ENCODE measurements around the gene C1QTNF6.

Gene C1QTNF6

DNA sequence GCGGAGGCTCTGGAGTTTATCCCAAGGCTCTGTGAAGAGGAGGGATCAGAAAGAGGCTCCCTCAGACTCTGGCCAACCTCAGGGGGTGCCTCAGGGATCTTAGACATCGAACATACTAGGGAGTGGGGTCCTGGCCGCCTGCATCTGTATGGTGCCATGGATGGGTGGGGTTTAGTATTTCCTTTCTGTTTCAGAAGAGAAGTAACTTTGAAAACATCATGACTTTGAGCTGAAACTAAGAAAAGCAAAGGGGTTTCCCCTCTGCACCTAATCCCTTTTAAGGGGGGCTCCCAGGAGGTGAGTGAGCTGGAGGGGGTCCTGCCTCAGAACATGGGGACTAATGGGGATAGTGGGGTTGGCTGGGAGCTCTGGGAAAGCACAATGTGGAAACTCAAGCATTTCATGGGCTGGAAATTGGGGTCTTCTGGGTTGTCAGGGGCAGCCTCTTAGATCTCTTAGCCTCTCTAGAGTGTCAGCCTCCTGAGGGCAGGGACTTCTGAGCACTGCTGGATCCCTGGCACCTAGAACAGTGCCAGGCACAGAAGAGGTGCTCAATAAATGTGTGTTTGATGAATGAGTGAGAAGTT, 36.0 kb upstream of the C1QTNF6 start:
- DNase-seq = no peak

DNA sequence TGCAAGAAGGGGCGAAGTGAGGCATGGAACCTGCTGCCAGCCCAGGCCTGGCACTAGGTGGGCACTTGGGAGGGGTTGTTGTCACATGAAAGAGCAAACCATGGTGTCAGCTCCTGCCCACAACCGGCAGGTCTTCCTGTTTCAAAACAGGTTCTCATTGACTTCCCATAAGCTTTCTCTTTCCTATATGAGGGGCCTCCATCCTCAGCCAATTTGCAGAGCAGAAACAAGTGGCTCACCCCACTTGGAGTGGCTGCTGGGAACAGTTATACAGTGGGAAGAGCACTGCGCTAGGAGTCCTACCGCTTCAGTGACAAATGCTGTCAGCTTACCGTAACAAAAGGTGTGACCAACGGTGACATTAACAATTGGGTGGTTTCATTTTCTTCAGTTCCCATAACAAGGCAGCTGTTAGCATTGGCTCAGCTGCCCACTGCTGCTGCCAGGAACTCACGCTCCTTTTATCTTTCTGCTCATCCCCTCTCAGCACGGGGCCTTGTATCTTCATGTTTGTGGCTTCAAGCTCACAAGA, 34.5 kb upstream of the C1QTNF6 start:
- DNase-seq = no peak

DNA sequence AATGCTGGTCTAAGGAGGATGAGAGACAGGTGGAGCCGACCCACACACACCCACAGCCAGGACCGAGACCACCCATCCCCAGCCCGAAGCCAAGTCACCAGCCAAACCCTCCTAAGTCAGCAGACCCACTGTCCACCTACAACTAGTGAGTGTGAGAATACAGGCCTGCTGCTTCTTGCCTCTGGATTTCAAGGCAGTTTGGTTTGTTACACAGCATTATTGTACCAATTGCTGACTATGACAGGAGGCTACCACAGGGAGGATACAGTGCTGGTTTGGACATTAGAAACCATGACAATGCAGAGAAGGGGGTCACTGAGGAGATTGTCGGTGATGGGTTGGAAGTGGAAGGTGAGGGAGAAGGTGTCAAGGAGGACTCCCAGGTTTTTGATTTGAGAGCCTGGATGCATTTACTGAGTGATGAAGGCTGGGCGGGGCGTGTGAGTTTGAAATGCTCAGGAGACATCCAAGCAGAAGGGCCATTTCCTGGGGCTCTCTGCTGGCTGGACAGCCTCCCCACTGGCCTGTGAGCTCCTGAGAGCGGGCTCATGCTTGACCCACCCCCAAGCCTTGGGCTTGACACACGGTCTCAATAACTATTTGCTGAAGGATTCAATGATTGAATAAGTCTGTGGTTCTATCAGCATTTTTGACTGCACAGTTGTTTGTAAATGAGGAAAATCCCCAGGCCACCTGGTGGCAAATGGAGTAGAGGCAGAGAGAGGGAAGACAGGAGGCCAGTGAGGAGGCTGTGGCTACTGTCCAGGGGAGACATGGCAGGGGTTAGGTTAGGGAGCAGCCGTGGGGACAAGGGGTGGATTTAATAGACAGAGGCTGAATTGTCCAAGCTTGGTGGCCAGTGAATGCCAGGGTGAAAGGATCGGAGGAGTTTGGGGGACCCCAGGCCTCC, 33.6 kb upstream of the C1QTNF6 start:
- DNase-seq = no peak

DNA sequence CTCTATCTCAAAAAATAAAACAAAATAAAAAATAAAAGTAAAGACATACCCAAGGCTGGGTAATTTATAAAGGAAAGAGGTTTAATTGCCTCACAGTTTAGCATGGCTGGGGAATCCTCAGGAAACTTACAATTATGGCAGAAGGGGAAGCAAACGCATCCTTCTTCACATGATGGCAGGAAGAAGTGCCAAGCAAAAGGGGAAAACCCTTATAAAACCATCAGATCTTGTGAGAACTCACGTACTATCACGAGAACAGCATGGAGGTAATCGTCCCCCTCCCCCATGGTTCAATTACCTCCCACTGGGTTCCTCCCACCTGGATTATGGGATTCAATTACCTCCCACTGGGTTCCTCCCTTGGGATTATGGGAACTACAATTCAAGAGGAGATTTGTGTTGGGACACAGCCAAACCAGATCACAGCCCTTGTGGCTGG, 32.5 kb upstream of the C1QTNF6 start:
- no peak for DNase-seq

DNA sequence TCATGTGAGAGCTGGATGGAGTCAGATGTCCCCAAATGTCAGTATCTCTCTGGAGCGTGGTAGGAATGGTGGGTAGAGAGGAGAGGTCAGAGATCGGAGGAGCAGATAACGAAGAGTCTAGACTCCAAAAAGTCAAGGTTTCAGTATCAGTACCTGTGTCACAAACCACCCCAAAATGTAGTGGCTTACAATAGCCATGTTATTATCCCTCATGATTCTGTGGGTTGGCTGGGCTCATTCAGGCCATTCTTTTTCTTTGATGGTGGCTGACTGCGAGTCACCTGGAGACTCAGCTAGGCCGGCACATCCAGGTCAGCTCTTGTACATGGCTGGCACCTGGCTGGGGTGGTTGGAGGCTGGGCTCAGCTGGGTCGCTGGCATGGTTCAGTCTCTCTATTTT, 31.5 kb upstream of the C1QTNF6 start:
- DNase-seq = no peak

DNA sequence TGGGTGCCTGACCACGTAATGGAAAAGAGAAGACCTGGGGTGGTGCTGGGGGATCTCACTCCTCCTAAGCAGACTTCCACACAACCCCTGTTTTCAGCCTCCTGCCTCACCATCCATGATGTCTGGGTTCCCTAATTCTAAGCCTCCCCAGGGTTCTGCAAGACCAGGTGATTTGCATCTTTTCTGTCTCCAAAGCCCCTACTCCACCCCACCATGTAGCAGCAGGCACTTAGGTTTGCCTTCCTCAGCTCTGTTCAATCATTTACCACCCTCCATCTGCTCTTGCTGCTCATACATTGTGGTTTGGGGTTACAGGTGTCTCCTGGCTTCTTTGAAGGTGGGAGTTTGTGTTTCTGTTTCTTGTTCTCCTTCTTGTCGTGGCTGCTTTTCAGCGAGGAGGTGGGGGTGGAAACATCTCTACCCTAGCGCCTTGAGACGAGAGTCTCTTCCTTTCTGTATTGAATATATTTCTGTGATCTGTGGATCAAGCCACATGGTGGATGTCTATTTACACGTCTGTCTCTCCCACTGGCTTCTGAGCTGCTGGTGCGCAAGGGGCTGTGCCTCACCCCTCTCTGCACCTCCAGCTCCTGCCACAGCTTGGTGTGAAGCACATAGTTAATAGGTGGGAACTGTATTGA, 30.8 kb upstream of the C1QTNF6 start:
- peak; percentile 74 for DNase-seq

DNA sequence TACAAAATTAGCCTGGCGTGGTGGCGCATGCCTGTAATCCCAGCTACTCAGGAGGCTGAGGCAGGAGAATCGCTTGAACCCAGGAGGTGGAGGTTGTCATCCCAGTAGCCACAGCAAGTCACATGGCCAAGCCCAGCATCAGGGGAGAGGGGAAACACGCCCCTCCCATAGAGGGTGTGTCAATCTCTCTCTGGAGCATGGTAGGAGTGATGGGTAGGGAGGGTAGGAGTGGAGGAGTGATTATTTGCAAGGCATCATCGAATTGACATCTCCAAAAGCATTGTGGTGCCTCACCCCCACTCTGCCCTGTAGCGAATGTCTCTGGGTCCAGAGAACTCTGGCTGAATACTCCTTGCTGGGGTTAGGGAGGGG, 30.3 kb upstream of the C1QTNF6 start:
- no peak for DNase-seq

DNA sequence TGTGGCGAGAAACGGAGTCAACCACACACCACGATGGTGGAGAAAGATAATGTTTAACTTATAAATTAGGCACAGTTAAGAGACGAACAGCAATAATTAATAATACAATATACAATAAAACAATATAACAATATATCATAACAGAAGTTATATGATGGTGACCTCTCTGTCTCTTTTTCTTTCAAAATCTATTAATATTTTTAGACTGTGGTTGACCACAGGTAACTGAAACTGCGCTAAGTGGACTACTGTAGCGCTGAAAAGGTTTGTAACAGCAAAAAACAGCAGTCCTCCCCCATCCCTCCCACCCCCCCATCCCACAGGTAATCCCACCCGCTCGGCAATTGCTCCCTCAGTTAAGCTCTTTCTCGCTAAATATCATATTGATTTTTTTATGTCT, 27.8 kb upstream of the C1QTNF6 start:
- DNase-seq = no peak

DNA sequence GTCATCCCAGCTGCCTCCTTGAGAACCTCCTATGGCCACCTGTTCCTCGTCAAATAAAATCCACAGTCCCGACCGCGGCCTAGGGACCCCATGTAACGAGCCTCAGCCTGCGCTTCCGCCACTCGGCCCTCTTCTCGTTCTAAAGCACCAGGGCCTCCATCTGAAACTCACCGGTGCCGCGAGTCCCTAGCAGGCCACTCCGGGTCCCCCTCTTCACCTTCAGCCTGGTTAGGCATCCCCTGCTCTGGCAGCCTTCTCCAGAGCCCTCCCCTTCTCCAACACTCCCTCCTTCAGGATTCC, 26.6 kb upstream of the C1QTNF6 start:
- no peak for DNase-seq

DNA sequence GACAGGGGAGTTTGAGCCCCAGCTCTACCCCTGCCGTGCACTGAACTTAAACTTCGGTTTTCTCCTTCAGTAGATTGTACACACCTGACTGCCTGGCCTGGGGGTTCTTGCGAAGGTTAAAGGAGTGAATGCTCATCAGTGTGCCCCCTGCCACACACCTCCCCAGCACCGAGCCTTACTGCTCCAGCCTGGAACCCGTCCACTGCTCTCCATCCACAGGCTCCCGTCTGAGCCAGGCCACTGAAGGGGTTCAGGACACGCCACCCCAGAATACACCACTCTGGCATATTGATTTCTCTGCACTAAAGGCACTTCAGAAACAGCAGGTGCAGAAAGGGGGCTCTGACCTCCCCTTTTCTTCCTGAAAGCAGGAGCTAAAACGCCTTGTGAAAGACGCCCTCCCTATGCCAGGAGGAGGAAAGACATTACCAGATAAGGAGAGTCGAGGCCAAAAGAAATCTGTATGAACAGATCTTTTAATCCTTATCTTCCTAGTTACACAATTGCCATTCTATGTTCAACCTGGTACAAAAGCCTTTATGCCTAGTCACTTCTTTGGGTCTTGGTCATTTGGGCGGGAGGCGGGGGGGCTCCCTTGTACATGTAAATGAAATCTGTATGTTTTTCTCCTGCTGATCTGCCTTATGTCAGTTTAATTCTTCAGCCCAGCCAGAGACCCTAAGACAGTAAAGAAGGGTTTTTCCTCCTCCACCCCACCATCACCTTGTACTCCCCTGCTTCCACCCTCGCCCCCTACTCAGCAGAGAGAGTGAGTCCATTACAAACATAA, 26.1 kb upstream of the C1QTNF6 start:
- no peak for DNase-seq

DNA sequence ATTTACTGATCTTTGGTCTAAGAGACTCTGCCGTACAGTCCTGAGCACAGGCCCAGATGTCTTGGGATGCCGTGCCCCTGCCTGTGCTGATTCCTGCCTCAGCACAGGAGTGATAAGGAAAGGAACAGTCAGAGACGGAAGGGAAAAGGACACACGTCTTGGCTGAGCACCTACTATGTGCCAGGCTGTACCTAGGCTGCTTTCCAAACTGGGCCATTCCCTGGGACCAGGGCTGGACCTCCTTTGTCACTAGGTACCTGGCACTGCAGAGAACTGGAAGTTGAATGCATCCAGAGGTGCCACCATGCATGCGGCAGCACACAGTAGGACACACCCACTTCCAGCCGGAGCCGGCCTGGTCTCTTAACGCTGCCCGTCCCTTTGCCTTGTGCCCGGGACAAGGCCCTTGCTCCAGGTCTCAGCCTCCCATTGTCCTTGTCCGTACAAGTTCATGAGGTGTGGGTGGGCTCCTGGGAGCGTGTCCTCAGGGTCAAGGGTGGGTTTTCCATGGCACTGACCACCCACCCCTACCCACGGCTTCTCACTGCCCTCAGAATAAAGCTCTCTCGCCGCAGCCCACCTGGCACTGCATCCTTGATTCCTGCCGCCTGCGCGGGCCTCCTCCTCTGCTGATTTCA, 25.3 kb upstream of the C1QTNF6 start:
- DNase-seq = no peak

DNA sequence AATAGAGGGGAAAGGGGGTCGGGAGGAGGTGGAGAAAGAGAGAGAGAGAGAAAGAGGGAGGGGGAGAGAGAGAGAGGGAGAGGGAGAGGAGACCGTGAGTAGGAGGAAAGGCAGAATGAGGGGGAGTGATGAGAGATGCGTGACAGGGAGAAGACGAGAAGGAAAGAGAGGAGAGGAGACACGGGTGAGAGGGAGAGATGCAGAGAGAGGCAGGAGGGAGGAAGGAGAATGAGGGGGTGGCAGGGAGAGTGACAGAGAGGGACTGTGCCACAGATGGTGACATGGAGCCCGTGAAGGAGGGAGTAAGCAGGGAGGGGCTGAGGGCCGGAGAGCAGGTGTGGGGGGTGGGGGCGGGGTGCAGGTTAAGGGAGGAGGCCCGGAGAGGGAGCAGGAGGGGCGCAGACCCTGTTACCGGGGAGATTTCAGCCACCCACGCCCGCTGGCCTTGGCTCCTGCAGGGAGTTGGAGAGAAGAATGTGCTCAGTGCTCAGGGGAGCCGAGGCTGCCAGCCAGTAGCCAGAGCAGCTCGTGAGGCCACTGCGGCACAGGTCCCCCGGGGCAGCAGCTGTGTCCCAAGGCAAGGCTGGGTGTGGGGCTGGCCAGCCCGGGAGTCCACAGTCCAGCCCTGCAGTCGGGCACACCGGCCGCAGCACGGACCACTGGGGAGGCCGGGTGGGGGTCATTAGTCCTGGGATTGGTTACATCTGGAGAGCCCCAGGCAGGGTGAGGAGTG, 24.3 kb upstream of the C1QTNF6 start, which contains the start of gene SSTR3:
Gene SSTR3, minus strand, starts transcription at position 304 of the 733 bp plus-strand sequence. CDS start 4,674 bp downstream, outside the sequence.
- DNase-seq = no peak

DNA sequence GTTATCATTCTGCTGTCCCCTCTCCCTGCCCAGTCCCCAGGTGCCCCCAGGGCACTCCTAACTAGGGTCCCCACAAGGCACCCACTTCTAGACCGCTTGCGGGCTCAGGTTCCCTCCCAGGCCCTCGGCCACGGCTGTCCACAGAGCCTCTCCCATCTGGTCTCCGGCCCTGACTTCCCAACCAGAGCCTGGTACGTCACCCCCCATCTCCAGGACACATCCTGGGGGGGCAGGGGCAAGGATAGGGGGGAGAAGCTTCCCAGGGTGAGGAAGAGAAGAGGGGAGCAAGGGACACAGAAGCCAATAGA, 23.8 kb upstream of the C1QTNF6 start:
- DNase-seq = no peak

DNA sequence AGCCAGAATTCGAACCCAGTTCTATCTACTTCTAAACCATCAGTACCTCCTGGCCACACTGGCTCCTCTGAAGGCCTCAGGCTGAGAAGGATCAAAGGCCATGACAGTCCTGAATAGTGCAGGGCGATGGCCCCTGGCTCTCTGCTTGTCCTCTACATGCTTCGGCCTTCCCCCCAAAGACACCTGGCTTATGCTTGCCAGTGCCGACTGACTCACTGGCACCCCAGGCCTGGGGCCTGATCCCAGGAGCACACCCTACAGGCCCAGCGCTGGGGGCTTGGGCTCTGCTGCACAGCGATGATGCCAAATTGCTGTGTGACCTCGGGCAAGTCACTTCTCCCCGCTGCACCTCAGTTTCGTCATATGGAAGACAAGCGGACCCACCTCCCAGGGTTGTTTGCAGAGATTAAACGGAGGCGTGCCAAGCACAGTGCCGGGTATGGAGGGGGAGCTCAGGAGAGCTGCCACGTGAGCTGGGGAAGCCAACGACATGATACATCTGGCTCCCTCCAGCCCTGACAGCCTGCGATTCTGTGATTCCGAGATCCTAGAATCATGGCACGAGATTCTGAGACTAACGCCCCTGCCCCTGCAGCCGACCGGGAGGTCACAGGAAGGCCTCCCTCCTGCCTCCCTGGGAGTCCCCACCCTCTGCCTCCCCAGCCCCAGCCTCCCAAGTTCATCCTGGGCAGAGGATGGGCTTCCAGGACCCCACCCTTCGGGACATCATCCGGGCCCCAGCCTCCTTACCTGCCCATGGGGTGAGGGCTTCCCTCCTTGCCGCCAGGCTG, 23.2 kb upstream of the C1QTNF6 start:
- DNase-seq = no peak

DNA sequence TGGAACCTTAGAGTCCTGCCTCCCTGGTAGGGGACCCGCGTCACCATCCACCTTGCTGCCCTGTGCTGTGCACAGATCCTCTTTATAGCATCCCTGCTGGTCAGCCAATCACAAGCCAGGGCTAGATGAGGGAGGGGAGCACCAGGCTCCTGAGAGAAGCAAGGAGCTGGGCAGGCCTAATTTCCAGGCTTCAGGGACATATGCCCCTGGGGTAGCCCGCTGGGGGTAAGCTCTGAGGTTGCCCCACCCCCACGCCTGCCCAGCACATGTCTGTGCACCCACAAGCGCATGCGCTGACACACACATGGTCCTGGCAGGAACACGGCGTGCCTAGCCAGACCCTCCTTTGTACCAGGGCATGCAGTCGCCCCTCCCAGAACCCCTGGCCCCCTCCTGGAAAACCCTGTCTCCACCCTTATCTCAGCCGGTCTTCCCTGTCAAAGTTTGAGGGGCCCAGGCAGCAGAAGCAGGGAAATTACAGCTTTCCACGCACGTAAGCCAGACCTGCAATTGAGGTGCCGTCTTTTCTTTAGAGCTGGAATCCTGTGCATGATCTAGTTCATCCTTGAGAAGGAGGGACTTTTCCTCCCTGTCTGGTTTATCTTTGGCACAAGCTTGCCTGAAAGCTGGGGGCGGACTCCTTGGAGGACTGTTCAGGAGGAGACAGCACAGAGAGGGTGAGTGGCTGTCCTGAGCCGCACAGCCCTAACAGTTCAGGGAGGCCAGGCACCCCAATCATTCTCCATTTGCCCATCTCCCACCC, 22.2 kb upstream of the C1QTNF6 start:
- DNase-seq = no peak

DNA sequence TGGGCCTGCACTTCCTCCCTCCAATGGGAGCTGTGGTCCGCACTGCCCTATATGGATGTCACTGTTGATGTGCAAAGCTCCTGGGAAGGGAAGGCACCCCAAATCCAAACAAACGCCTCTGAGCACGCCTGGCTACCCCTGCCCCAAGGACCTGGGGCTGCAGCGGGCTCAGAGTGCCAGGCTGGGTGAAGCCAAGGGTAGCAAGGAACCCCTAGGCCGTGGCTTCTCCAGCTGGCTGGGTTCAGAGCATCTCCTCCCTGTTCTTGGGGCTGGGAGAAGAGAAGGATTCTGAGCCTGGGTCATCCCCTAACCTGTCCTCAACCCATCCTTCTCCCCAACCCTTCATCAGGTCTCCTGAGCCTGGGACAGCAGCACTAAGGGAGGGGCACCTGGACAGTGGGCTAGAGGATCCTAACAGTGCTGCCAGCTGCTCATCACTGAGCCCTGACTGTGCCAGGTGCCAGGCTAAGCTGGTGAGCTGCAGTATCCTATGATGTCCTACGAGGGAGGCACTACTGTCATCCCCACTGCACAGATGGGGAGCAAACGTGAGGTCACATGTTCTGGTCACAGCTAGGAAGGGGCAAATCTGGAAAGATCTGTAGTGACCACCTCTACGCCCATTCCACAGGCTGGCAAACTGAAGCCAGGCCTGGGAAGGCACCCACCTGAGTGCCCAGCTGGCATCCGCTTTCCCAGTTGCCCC, 21.2 kb upstream of the C1QTNF6 start:
- DNase-seq = no peak

DNA sequence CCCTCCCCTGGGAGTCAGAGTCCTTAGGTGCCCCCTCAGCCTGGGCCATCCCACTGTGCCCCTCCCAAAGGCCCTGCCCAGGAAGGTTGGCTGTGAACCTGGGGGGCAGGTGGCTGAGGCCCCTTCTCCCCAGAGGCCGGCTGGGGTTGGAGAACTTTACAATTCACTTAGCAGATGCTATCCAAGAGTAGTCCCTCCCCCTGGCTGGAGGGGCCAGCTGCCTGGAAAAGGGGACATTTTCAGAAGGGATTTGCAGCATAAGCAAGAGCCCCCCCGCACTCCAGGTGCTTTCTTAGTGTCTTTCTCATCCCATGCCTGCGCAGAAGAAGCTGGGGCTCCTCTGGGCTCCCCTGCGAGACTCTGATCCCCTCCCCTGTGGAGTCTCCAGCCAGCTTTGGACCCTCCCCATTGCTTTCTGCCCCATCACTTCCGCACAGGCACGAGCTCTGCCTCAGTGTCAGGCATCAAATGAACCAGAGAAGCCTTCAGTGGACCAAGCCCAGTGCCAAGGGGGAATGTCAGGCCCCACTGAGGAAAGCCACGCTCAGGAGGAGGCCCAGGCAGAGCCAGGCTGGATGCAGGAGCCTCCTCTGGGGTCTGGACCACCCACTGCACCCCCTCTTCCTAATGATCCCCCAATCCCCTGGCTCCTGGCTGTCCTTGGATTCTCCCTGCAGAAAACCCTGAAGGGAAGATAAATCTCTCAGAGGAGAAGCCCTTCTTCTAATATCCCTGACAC, 20.5 kb upstream of the C1QTNF6 start:
- DNase-seq = no peak

DNA sequence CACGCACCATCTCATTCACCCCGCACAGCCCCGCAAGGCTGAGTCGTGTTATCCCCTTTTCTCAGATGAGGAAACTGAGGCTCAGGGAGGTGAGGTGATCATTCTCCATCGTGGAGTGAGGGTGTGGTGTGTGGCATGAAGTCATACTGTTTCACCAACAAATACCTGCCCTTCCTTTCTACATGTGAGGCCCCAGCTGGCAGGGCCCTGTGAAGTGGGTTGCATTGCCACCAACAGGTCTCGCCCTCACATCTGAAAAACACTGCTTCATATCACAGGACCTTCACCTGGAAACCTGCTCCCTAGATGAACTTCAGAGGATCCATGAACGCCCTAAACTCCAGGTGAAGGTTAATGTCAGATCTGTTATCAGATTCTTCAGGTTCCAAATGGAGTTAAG, 19.9 kb upstream of the C1QTNF6 start:
- DNase-seq = no peak

Data from activated CD4-positive, alpha-beta T cell treated with anti-CD3 and anti-CD28 coated beads, Interleukin-2, amount 50 U/mL, for 1 hour (primary cell).